ENCODE measurements around the gene GFOD1.
A peak's percentile ranks its signal among the peaks of the same experiment; 100 is the strongest.

The GFOD1 gene

DNA sequence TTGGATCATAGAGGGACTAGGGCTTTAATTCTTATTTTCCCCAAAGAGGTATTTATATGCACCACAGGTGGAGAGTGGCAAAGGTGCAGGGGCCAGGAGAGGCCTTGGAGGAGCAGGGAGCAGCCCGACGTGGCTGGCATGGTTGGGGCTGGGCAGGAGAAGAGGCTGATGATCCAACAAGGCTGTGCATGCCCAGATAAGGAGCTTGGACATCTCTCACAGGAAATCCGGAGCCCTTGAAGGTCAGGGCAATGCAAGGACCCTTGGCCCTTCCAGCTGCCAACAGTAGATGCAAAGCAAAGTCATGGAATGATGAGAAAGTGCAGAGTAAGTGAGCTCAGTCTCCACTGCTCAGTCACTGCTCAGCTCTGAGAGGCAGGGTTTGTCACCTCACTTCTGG lies 47.1 kb upstream of the GFOD1 start:
- Histone ChIP-seq H3K4me2 (ENCODE audit: low read length) (no peak overlapping the region), H3K79me2 (ENCODE audit: control insufficient read depth, low read length) (no peaks in the 10 kb centered on the region), H3K9me2 (replicated peaks; ENCODE audit: control insufficient read depth, low read length) (no peaks in the 10 kb centered on the region), H3K4me1 (ENCODE audit: control insufficient read depth, low read length) (peaks cover 23% of the 10 kb centered on the region), H3K9me3 (ENCODE audit: control insufficient read depth, insufficient read depth, low read length) (no peaks in the 10 kb centered on the region), H3K27ac (ENCODE audit: low read depth, low read length) (no peak overlapping the region), H3K36me3 (ENCODE audit: control insufficient read depth, low read length) (no peaks in the 10 kb centered on the region), H3K4me3 (ENCODE audit: low read length) (no peak overlapping the region), H3F3A (ENCODE audit: control insufficient read depth, insufficient read depth) (no peaks in the 10 kb centered on the region), H4K20me1 (ENCODE audit: control insufficient read depth, insufficient read depth, low read depth, low read length) (no peaks in the 10 kb centered on the region), H3K27me3 (ENCODE audit: control insufficient read depth, low read length) (no peaks in the 10 kb centered on the region)
- TF ChIP-seq, protein P1, sequence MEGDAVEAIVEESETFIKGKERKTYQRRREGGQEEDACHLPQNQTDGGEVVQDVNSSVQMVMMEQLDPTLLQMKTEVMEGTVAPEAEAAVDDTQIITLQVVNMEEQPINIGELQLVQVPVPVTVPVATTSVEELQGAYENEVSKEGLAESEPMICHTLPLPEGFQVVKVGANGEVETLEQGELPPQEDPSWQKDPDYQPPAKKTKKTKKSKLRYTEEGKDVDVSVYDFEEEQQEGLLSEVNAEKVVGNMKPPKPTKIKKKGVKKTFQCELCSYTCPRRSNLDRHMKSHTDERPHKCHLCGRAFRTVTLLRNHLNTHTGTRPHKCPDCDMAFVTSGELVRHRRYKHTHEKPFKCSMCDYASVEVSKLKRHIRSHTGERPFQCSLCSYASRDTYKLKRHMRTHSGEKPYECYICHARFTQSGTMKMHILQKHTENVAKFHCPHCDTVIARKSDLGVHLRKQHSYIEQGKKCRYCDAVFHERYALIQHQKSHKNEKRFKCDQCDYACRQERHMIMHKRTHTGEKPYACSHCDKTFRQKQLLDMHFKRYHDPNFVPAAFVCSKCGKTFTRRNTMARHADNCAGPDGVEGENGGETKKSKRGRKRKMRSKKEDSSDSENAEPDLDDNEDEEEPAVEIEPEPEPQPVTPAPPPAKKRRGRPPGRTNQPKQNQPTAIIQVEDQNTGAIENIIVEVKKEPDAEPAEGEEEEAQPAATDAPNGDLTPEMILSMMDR (IDR thresholded peaks at IDR 0.05; ENCODE audit: low read depth, low read length, poor library complexity, severe bottlenecking) = no peak
- TF ChIP-seq EZH2phosphoT487 (IDR thresholded peaks at IDR 0.05; ENCODE audit: borderline replicate concordance, low read length) = no peak

DNA sequence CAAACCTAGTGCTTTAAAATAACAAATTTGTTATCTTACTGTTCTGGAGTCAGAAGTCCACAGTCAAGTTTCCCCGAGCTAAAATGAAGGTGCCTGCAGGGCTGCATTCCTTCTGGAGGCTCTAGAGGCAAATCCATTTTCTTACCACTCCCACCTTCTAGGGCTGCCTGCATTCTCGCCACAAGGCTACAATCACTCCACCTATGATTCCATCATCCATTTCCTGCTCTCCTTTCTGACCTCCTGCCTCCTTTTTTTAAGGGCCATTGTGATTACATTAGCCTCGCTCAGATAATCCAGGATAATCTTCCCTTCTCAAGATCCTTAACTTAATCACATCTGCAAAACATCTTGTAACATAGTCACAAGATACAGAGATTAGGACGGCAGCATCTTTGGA lies 44.6 kb upstream of the GFOD1 start:
- Histone ChIP-seq H3K27ac (ENCODE audit: low read depth, low read length) (no peak overlapping the region), H3K9me2 (replicated peaks; ENCODE audit: control insufficient read depth, low read length) (no peaks in the 10 kb centered on the region), H3K4me3 (ENCODE audit: low read length) (no peak overlapping the region), H3K36me3 (ENCODE audit: control insufficient read depth, low read length) (no peaks in the 10 kb centered on the region), H4K20me1 (ENCODE audit: control insufficient read depth, insufficient read depth, low read depth, low read length) (no peaks in the 10 kb centered on the region), H3F3A (ENCODE audit: control insufficient read depth, insufficient read depth) (peaks cover 15% of the 10 kb centered on the region), H3K27me3 (ENCODE audit: control insufficient read depth, low read length) (no peaks in the 10 kb centered on the region), H3K4me1 (ENCODE audit: control insufficient read depth, low read length) (peaks cover 23% of the 10 kb centered on the region), H3K4me2 (ENCODE audit: low read length) (no peak overlapping the region), H3K9me3 (ENCODE audit: control insufficient read depth, insufficient read depth, low read length) (no peaks in the 10 kb centered on the region), H3K79me2 (ENCODE audit: control insufficient read depth, low read length) (no peaks in the 10 kb centered on the region)
- no peak for TF ChIP-seq EZH2phosphoT487 (IDR thresholded peaks at IDR 0.05; ENCODE audit: borderline replicate concordance, low read length)
- TF ChIP-seq, protein P1 (IDR thresholded peaks at IDR 0.05; ENCODE audit: low read depth, low read length, poor library complexity, severe bottlenecking) = no peak

DNA sequence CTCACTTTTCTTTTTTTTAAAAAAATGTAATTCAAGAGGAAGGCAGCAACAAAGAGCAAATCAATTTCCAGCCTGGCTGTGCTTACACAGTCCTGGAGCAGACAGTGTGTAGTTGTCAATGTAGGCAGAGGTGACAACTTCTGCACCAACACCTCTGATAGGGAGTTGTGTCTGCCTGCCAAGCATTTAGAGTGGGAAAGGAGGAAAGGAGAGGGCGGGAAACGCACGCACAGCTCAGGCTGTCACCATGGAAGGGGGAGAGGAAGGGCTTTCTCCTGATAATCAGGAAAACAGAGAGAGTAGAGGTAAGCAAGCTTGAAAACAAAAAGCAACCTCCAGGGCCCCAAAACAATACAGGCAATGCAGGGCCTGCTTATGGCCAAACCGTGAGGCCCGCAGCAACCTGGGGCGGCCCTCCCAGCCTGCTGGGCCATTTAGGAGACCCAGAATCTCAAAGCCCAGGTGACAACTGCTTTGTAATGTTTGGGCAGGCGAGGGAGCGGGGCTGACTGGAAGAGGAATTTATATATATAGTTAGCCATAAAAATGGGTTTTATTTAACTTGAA lies 41.5 kb upstream of the GFOD1 start:
- no peak overlapping the region for H3K4me3 ChIP-seq (ENCODE audit: low read length)
- peak overlapping the region; percentile 87 for H3K27ac ChIP-seq (ENCODE audit: low read depth, low read length)
- no peak for TF ChIP-seq EZH2phosphoT487 (IDR thresholded peaks at IDR 0.05; ENCODE audit: borderline replicate concordance, low read length)
- TF ChIP-seq, protein P1 (IDR thresholded peaks at IDR 0.05; ENCODE audit: low read depth, low read length, poor library complexity, severe bottlenecking) = no peak
- no peaks in the 10 kb centered on the region for H4K20me1 ChIP-seq (ENCODE audit: control insufficient read depth, insufficient read depth, low read depth, low read length)
- no peaks in the 10 kb centered on the region for H3K9me2 ChIP-seq (replicated peaks; ENCODE audit: control insufficient read depth, low read length)
- no peaks in the 10 kb centered on the region for H3K36me3 ChIP-seq (ENCODE audit: control insufficient read depth, low read length)
- H3K4me1 ChIP-seq (ENCODE audit: control insufficient read depth, low read length) = peaks cover 54% of the 10 kb centered on the region
- no peaks in the 10 kb centered on the region for H3K27me3 ChIP-seq (ENCODE audit: control insufficient read depth, low read length)
- no peaks in the 10 kb centered on the region for H3K9me3 ChIP-seq (ENCODE audit: control insufficient read depth, insufficient read depth, low read length)
- H3F3A ChIP-seq (ENCODE audit: control insufficient read depth, insufficient read depth) = peaks cover 19% of the 10 kb centered on the region
- no peaks in the 10 kb centered on the region for H3K79me2 ChIP-seq (ENCODE audit: control insufficient read depth, low read length)
- no peak overlapping the region for H3K4me2 ChIP-seq (ENCODE audit: low read length)
